Fibroblast of pulmonary artery (primary cell): ENCODE results near the gene FGFR2.

Experiments
- DNase-seq: peaks from one replicate; pipeline ENCODE4 v3.0.0-alpha.2; 2010; ENCODE audit warnings: low read depth
- H3K4me3 ChIP-seq: replicated peaks from 2 replicates; pipeline ENCODE4 v1.5.1; 2011; ENCODE audit warnings: low read depth, mild to moderate bottlenecking, control low read depth, low read length, moderate library complexity
- TF ChIP-seq, protein P1 (sequence below): IDR thresholded peaks from 2 replicates; pipeline ENCODE4 v1.5.1; 2011; ENCODE audit warnings: mild to moderate bottlenecking, control low read depth, low read length, inconsistent platforms; ENCODE audit errors: missing control alignments

The FGFR2 gene

DNA sequence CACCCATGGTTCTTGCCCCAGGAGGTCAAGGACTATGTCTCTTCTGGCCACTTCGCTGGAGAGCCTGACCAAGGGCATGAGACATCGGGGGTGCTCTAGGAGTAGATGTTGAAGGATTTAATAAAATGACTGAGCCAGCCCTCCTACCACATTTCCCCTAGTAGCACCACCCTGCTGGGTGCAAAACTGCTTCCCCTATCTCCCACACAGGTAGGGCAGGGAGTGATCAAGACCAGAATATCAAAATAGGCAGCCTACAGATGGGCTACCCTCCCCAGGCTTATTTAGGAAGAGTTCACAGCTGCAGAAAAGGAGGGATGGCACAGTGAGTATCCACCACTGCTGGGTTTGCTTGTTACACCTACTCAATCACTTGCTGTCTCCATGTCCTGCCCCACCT, 103.9 kb downstream of the FGFR2 start:
- TF ChIP-seq, protein P1, sequence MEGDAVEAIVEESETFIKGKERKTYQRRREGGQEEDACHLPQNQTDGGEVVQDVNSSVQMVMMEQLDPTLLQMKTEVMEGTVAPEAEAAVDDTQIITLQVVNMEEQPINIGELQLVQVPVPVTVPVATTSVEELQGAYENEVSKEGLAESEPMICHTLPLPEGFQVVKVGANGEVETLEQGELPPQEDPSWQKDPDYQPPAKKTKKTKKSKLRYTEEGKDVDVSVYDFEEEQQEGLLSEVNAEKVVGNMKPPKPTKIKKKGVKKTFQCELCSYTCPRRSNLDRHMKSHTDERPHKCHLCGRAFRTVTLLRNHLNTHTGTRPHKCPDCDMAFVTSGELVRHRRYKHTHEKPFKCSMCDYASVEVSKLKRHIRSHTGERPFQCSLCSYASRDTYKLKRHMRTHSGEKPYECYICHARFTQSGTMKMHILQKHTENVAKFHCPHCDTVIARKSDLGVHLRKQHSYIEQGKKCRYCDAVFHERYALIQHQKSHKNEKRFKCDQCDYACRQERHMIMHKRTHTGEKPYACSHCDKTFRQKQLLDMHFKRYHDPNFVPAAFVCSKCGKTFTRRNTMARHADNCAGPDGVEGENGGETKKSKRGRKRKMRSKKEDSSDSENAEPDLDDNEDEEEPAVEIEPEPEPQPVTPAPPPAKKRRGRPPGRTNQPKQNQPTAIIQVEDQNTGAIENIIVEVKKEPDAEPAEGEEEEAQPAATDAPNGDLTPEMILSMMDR, result no peak
- no peak overlapping the region for H3K4me3 ChIP-seq
- no peak for DNase-seq

DNA sequence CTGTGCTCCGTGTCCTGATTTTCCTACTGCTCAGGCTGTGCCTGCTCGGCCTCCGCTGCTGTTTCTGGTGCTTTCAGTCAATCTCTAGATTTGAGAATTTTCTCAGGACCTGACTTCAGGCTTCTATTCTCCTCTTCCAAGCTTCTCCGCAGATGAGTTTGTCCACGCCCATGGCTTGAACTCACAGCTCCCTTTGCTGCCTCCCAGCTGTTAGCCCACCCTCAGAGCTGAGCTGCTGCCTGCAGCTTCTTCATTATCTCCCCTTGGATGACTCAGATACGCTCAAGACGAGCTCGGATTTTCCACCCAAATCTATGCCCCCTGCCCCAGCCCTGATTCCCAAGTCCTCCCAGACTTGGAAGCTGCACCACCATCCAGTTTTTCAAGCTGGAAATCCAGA, 104.7 kb downstream of the FGFR2 start:
- H3K4me3 ChIP-seq, result no peak overlapping the region
- no peak for DNase-seq
- TF ChIP-seq, protein P1, result no peak

GRCh38 chr10:121490871-121491519, 107.2 kb downstream of the FGFR2 start:
- no peak overlapping the region for H3K4me3 ChIP-seq
- TF ChIP-seq, protein P1, result no peak
- DNase-seq, result no peak

GRCh38 chr10:121485436-121486139, 112.7 kb downstream of the FGFR2 start:
- no peak for DNase-seq
- TF ChIP-seq, protein P1, result no peak
- no peak overlapping the region for H3K4me3 ChIP-seq

- no peak for DNase-seq
- TF ChIP-seq, protein P1, result no peak
- H3K4me3 ChIP-seq, result no peak overlapping the region
These were observed 113.4 kb downstream of the FGFR2 start for GRCh38 chr10:121484816-121485215.

DNA sequence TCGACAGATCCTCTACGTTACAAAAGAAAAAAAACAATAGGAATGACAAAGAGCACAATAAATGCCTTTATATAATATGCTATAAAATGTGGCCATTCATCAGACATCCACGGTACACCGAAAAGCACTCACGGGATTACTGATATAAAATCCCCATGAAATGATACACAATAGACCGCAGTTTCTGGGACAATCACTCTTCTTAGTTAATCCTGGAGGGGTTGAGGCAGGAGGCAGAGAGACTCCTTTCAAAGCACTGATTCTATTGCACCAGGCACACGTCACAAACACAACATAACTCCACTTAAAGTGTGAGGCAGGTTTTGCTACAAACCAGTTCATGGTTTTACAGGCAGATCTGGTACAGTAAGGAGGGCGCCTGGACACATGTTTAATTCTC, 113.8 kb downstream of the FGFR2 start:
- TF ChIP-seq, protein P1, result no peak
- DNase-seq, result no peak
- no peak overlapping the region for H3K4me3 ChIP-seq

GRCh38 chr10:121481180-121481579, 117.1 kb downstream of the FGFR2 start:
- TF ChIP-seq, protein P1, result no peak
- no peak overlapping the region for H3K4me3 ChIP-seq
- no peak for DNase-seq
